ENCODE measurements around the gene CIRBP.

DNA sequence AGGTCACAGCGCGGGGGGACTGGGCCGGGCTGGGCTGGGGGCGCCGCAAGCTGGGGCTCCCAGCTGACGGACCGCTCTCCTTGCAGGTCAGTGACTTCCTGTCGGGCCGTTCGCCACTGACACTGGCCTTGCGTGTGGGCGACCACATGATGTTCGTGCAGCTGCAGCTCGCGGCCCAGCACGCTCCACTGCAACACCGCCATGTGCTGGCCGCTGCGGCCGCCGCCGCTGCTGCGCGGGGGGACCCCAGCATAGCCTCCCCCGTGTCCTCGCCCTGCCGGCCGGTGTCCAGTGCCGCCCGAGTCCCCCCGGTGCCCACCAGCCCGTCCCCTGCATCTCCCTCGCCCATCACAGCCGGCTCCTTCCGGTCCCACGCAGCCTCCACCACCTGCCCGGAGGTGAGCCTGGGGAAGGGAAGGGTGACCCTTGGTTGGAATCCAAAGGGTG lies 15.0 kb upstream of the CIRBP start:
- TF ChIP-seq, protein P1, sequence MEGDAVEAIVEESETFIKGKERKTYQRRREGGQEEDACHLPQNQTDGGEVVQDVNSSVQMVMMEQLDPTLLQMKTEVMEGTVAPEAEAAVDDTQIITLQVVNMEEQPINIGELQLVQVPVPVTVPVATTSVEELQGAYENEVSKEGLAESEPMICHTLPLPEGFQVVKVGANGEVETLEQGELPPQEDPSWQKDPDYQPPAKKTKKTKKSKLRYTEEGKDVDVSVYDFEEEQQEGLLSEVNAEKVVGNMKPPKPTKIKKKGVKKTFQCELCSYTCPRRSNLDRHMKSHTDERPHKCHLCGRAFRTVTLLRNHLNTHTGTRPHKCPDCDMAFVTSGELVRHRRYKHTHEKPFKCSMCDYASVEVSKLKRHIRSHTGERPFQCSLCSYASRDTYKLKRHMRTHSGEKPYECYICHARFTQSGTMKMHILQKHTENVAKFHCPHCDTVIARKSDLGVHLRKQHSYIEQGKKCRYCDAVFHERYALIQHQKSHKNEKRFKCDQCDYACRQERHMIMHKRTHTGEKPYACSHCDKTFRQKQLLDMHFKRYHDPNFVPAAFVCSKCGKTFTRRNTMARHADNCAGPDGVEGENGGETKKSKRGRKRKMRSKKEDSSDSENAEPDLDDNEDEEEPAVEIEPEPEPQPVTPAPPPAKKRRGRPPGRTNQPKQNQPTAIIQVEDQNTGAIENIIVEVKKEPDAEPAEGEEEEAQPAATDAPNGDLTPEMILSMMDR (IDR thresholded peaks at IDR 0.05) = no peak
- TF ChIP-seq SIN3A (IDR thresholded peaks at IDR 0.05; ENCODE audit: borderline replicate concordance, insufficient read depth, low read depth, low read length) (no peak), POLR2AphosphoS5 (IDR thresholded peaks at IDR 0.05; ENCODE audit: low read depth, low read length) (no peak)
- TF ChIP-seq, protein P2, sequence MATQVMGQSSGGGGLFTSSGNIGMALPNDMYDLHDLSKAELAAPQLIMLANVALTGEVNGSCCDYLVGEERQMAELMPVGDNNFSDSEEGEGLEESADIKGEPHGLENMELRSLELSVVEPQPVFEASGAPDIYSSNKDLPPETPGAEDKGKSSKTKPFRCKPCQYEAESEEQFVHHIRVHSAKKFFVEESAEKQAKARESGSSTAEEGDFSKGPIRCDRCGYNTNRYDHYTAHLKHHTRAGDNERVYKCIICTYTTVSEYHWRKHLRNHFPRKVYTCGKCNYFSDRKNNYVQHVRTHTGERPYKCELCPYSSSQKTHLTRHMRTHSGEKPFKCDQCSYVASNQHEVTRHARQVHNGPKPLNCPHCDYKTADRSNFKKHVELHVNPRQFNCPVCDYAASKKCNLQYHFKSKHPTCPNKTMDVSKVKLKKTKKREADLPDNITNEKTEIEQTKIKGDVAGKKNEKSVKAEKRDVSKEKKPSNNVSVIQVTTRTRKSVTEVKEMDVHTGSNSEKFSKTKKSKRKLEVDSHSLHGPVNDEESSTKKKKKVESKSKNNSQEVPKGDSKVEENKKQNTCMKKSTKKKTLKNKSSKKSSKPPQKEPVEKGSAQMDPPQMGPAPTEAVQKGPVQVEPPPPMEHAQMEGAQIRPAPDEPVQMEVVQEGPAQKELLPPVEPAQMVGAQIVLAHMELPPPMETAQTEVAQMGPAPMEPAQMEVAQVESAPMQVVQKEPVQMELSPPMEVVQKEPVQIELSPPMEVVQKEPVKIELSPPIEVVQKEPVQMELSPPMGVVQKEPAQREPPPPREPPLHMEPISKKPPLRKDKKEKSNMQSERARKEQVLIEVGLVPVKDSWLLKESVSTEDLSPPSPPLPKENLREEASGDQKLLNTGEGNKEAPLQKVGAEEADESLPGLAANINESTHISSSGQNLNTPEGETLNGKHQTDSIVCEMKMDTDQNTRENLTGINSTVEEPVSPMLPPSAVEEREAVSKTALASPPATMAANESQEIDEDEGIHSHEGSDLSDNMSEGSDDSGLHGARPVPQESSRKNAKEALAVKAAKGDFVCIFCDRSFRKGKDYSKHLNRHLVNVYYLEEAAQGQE (IDR thresholded peaks at IDR 0.05; ENCODE audit: insufficient read depth in 1 of 2, low read depth in 2 of 2, low read length in 1 of 2) = no peak

Data from Panc1 (cell line).